ENCODE results near the gene KIF16B.

DNA sequence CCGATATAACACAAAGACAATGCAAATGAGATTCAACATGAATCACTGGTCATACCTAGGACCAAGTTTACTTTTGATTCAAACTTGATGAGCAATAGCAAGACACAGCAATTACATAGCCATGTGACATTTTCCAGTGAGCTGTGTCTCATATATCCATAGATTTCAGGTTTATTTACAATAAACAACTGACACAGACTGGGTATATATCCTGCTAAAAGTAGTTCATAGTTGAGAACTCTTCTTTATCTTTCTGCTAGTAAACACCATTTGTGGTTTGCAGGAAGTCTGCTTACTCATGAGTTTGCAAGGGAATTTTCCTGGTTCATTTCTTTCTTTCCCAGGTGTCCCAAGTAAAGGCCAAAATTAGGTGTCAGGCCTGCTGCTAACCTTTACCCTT is 343.4 kb downstream of the KIF16B start:
- TF ChIP-seq, protein P1, sequence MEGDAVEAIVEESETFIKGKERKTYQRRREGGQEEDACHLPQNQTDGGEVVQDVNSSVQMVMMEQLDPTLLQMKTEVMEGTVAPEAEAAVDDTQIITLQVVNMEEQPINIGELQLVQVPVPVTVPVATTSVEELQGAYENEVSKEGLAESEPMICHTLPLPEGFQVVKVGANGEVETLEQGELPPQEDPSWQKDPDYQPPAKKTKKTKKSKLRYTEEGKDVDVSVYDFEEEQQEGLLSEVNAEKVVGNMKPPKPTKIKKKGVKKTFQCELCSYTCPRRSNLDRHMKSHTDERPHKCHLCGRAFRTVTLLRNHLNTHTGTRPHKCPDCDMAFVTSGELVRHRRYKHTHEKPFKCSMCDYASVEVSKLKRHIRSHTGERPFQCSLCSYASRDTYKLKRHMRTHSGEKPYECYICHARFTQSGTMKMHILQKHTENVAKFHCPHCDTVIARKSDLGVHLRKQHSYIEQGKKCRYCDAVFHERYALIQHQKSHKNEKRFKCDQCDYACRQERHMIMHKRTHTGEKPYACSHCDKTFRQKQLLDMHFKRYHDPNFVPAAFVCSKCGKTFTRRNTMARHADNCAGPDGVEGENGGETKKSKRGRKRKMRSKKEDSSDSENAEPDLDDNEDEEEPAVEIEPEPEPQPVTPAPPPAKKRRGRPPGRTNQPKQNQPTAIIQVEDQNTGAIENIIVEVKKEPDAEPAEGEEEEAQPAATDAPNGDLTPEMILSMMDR (conservative IDR thresholded peaks at IDR 0.05; ENCODE audit: low read depth, low read length) = no peak
- TF ChIP-seq EZH2 (IDR thresholded peaks at IDR 0.05; ENCODE audit: low read length, unreplicated experiment) (no peak), EZH2phosphoT487 (IDR thresholded peaks at IDR 0.05; ENCODE audit: borderline replicate concordance, low read length) (no peak)

All from PC-3 (cell line).